H9 (cell line): ENCODE measurements around the gene ZNF839. TPM values are rescaled to one million over a fixed set of nuclear protein-coding genes. Genes with fewer than 3 reads are reported as not detected.
A peak's percentile ranks its signal among the peaks of the same experiment; 100 is the strongest.

Source experiments
- DNase-seq: peaks from one replicate; pipeline ENCODE4 v3.0.0-alpha.2; 2017
- H2AFZ ChIP-seq: one replicate; pipeline ENCODE4 v1.6.1; 2013; ENCODE audit warnings: mild to moderate bottlenecking, low read length, control low read depth, moderate library complexity
- H2AK5ac ChIP-seq: 2 replicates; pipeline ENCODE4 v1.6.1; 2013; ENCODE audit warnings: low read length, control low read depth, mixed read lengths; ENCODE audit not compliant: insufficient read length
- H2BK120ac ChIP-seq: one replicate; pipeline ENCODE4 v1.6.1; 2013; ENCODE audit warnings: low read depth, mild to moderate bottlenecking, low read length, control low read depth, inconsistent platforms; ENCODE audit not compliant: poor library complexity, severe bottlenecking
- H2BK12ac ChIP-seq: 2 replicates; pipeline ENCODE4 v1.6.1; 2013; ENCODE audit warnings: low read length, control low read depth, mixed read lengths, low read depth; ENCODE audit not compliant: insufficient read length
- H2BK15ac ChIP-seq: 2 replicates; pipeline ENCODE4 v1.6.1; 2013; ENCODE audit warnings: low read depth, low read length, control low read depth
- H2BK20ac ChIP-seq: one replicate; pipeline ENCODE4 v1.6.1; 2013; ENCODE audit warnings: low read depth, mild to moderate bottlenecking, low read length, control low read depth, inconsistent platforms; ENCODE audit not compliant: poor library complexity, severe bottlenecking
- H2BK5ac ChIP-seq: 2 replicates; pipeline ENCODE4 v1.6.1; 2013; ENCODE audit warnings: low read length, control low read depth, mixed read lengths; ENCODE audit not compliant: insufficient read length
- H3K14ac ChIP-seq: 2 replicates; pipeline ENCODE4 v1.6.1; 2013; ENCODE audit warnings: low read length, control low read depth; ENCODE audit not compliant: insufficient read depth
- H3K18ac ChIP-seq: 2 replicates; pipeline ENCODE4 v1.6.1; 2013; ENCODE audit warnings: low read depth, mild to moderate bottlenecking, mixed read lengths, low read length, control low read depth; ENCODE audit not compliant: insufficient read length
- H3K23ac ChIP-seq: 2 replicates; pipeline ENCODE4 v1.6.1; 2013; ENCODE audit warnings: low read length, control low read depth, mixed read lengths, low read depth; ENCODE audit not compliant: insufficient read length
- H3K23me2 ChIP-seq: 2 replicates; pipeline ENCODE4 v1.6.1; 2013; ENCODE audit warnings: low read depth, mild to moderate bottlenecking, mixed read lengths, low read length, control low read depth; ENCODE audit not compliant: insufficient read length, poor library complexity, severe bottlenecking
- H3K27ac ChIP-seq: 2 replicates; pipeline ENCODE4 v1.5.1; 2013; ENCODE audit warnings: low read length, control low read depth, mixed read lengths, low read depth; ENCODE audit not compliant: insufficient read length
- H3K27me3 ChIP-seq: 2 replicates; pipeline ENCODE4 v1.6.1; 2013; ENCODE audit warnings: low read length, control low read depth, inconsistent platforms; ENCODE audit not compliant: insufficient read depth
- H3K4ac ChIP-seq: 2 replicates; pipeline ENCODE4 v1.6.1; 2013; ENCODE audit warnings: low read depth, mild to moderate bottlenecking, control low read depth, inconsistent platforms, low read length, moderate library complexity
- H3K4me1 ChIP-seq: 2 replicates; pipeline ENCODE4 v1.6.1; 2013; ENCODE audit warnings: low read length, control low read depth, inconsistent platforms; ENCODE audit not compliant: insufficient read depth
- H3K4me2 ChIP-seq: 2 replicates; pipeline ENCODE4 v1.6.1; 2013; ENCODE audit warnings: low read length, control low read depth, mixed read lengths; ENCODE audit not compliant: insufficient read length, insufficient read depth
- H3K56ac ChIP-seq: 2 replicates; pipeline ENCODE4 v1.6.1; 2013; ENCODE audit warnings: low read depth, mild to moderate bottlenecking, mixed read lengths, low read length, control low read depth; ENCODE audit not compliant: insufficient read length
- H3K79me1 ChIP-seq: 2 replicates; pipeline ENCODE4 v1.6.1; 2013; ENCODE audit warnings: low read depth, mild to moderate bottlenecking, moderate library complexity, low read length, control low read depth, inconsistent platforms; ENCODE audit not compliant: insufficient read depth, poor library complexity, severe bottlenecking
- H3K79me2 ChIP-seq: 2 replicates; pipeline ENCODE4 v1.6.1; 2013; ENCODE audit warnings: low read length, control low read depth, inconsistent platforms; ENCODE audit not compliant: insufficient read depth
- H3K9ac ChIP-seq: 2 replicates; pipeline ENCODE4 v1.6.1; 2013; ENCODE audit warnings: low read length, control low read depth, mixed read lengths; ENCODE audit not compliant: insufficient read length; ENCODE audit errors: extremely low read depth
- H3K9me3 ChIP-seq: one replicate; pipeline ENCODE4 v1.6.1; 2013; ENCODE audit warnings: low read depth, low read length, inconsistent platforms; ENCODE audit not compliant: control insufficient read depth
- H3T11ph ChIP-seq: one replicate; pipeline ENCODE4 v1.6.1; 2013; ENCODE audit warnings: mild to moderate bottlenecking, low read length, control low read depth, inconsistent platforms
- H4K20me1 ChIP-seq: one replicate; pipeline ENCODE4 v1.6.1; 2013; ENCODE audit not compliant: control insufficient read depth, insufficient read length, insufficient read depth
- H4K5ac ChIP-seq: 2 replicates; pipeline ENCODE4 v1.6.1; 2013; ENCODE audit warnings: low read depth, mild to moderate bottlenecking, mixed read lengths, low read length, control low read depth; ENCODE audit not compliant: insufficient read length
- H4K8ac ChIP-seq: replicated peaks from 2 replicates; pipeline ENCODE4 v1.6.1; 2013; ENCODE audit warnings: low read length, control low read depth, mixed read lengths, low read depth; ENCODE audit not compliant: insufficient read length
- H4K91ac ChIP-seq: 2 replicates; pipeline ENCODE4 v1.6.1; 2013; ENCODE audit warnings: low read depth, mild to moderate bottlenecking, moderate library complexity, mixed read lengths, low read length, control low read depth; ENCODE audit not compliant: insufficient read length
- H3K27ac Mint-ChIP-seq, 3 experiments: 2 replicates in 2 of 3; 3 replicates in 1 of 3; pipeline ENCODE4 v1.8.0; 2020 to 2021; ENCODE audit warnings: mixed read lengths in 3 of 3, mild to moderate bottlenecking in 1 of 3, moderate library complexity in 1 of 3
- H3K27me3 Mint-ChIP-seq: 2 replicates; pipeline ENCODE4 v1.8.0; 2021; ENCODE audit warnings: low read depth, mild to moderate bottlenecking, moderate library complexity, mixed read lengths
- H3K36me3 Mint-ChIP-seq, 3 experiments: 2 replicates in 2 of 3; 3 replicates in 1 of 3; pipeline ENCODE4 v1.8.0; 2020 to 2021; ENCODE audit warnings: low read depth in 3 of 3, mixed read lengths in 3 of 3; ENCODE audit not compliant: insufficient read depth in 1 of 3
- H3K4me1 Mint-ChIP-seq, 2 experiments: 2 replicates each; pipeline ENCODE4 v1.8.0; 2020; ENCODE audit warnings: mixed read lengths in 2 of 2
- H3K4me3 Mint-ChIP-seq, 2 experiments: 2 replicates in 1 of 2; 3 replicates in 1 of 2; pipeline ENCODE4 v1.8.0; 2020 to 2021; ENCODE audit warnings: mild to moderate bottlenecking in 2 of 2, mixed read lengths in 2 of 2, moderate library complexity in 1 of 2
- H3K9me3 Mint-ChIP-seq, 2 experiments: 2 replicates in 1 of 2; 3 replicates in 1 of 2; pipeline ENCODE4 v1.8.0; 2020; ENCODE audit warnings: mild to moderate bottlenecking in 2 of 2, mixed read lengths in 2 of 2, moderate library complexity in 1 of 2
- CTCF ChIP-seq: fragments of 200-600 bp; sonication (generic); conservative IDR thresholded peaks from 3 replicates; pipeline ENCODE4 v1.8.0; 2021; ENCODE audit warnings: antibody characterized with exemption, mild to moderate bottlenecking
- WGBS: extraction: QIAGEN DNeasy Blood & Tissue Kit; methylation state at CpG from one replicate; pipeline ENCODE4 v1.1.7; 2013; ENCODE audit warnings: missing lambda C conversion rate, low lambda C conversion rate, mixed read lengths; ENCODE audit not compliant: insufficient read length; ENCODE audit errors: extremely low coverage; 5-methylcytosine and 5-hydroxymethylcytosine counted together
- total RNA-seq: library from RNA; stranded (reverse); gene quantifications from 2 replicates; pipeline ENCODE4 v1.2.1, GENCODE V29; 2021

ZNF839 gene
- total RNA-seq, 1 experiment from 2014 or later, result 9.4 TPM

DNA sequence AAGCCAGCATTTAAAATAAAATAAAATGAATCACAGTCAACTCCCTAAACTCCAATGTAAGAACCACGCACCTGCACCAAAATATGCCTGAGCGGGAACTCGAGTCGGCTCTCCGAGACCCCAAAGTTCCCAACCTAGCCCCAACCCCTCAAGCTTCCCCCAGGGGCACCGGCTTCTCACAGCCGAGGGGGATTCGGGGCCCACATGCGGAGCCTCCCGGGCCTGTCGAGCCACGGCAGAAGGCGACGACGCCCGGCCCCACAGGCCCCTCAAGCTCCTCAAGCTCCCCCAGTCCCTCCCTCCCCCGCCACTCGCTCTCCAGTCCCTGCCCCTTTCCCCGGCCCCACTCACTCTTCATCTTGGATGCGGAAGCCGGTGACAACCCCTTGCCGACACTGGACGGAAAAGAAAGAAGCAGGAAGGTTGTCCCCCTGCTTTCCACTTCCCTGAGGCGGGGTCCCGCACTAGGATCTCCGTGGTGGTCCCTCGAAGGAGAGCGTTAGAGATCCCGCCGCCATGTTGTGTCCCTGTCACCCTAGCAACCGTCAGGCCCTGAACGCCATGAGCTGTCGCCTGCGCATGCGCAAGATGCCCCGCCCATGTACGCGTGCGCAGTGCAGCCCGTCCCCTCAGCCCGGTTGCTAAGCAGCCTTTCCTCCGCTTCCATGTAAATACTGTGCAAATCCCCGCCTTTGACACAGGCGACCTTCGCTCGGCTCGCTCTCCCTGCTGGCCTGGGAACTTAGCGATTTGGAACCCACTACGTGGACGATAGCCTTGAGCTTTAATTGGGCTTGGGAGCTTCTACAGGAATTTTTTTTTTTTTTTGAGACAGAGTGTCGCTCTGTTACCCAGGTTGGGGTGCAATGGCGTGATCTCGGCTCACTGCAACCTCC lies 14.7 kb upstream of the ZNF839 start, which contains the start of gene MOK:
TSS of gene MOK (minus strand) at position 554 of the 896 bp plus-strand sequence. CDS start at position 358, 196 bp downstream.
- Histone ChIP-seq H4K91ac (no peak within 1 kb of the TSS), H2BK15ac (no peak within 1 kb of the TSS), H3K27ac (no peak within 1 kb of the TSS), H4K20me1 (no peaks in the 10 kb centered on the region), H3K56ac (no peak within 1 kb of the TSS), H3K23me2 (peaks cover 5% of the 10 kb centered on the region), H2AFZ (peak within 1 kb of the TSS; percentile 25), H2AK5ac (no peak within 1 kb of the TSS), H3K4ac (no peak within 1 kb of the TSS; the same call in 1 of the 2 replicates), H3K9me3 (no peaks in the 10 kb centered on the region), H3K23ac (no peak within 1 kb of the TSS), H2BK12ac (no peak within 1 kb of the TSS), H2BK120ac (no peak within 1 kb of the TSS), H2BK5ac (no peak within 1 kb of the TSS), H3K4me1 (no peaks in the 10 kb centered on the region), H4K8ac (no peak within 1 kb of the TSS), H3T11ph (peak within 1 kb of the TSS; percentile 85), H3K4me2 (peak within 1 kb of the TSS; percentile 69), H2BK20ac (no peak within 1 kb of the TSS), H3K79me1 (no peaks in the 10 kb centered on the region), H3K14ac (no peak within 1 kb of the TSS; the same call in 1 of the 2 replicates), H3K27me3 (no peaks in the 10 kb centered on the region), H3K9ac (peak within 1 kb of the TSS; percentile 40), H3K18ac (peak within 1 kb of the TSS; percentile 84), H3K79me2 (no peaks in the 10 kb centered on the region), H4K5ac (no peak within 1 kb of the TSS)
- Mint-ChIP-seq H3K9me3 (no peaks in the 10 kb centered on the region; a peak in 1 of 5 replicates), H3K4me3 (peak within 1 kb of the TSS; percentile 92 to 96), H3K27ac (peak within 1 kb of the TSS in 1 of 3 experiments; percentile 97; a peak in 3 of 7 replicates), H3K27me3 (peaks cover 10% of the 10 kb centered on the region; the same call in 1 of the 2 replicates), H3K4me1 (peaks cover 4% of the 10 kb centered on the region in 2 experiments; a peak in 3 of 4 replicates), H3K36me3 (no peaks in the 10 kb centered on the region; a peak in 1 of 7 replicates)
- no CpG with 5 or more reads among the region's 53 CpGs for WGBS
- no peak for TF ChIP-seq CTCF
- peak; percentile 98 for DNase-seq
